Neural cell (in vitro differentiated cells): ENCODE results near the gene PTPRT. TPM values are rescaled to one million over a fixed set of nuclear protein-coding genes. Genes with fewer than 3 reads are reported as not detected.

Experiments
- H2AFZ ChIP-seq: fragments of 200-600, 300-800 bp; sonication (generic), shearing (Covaris generic); 2 replicates; pipeline ENCODE4 v1.6.0; 2014; ENCODE audit warnings: low read depth, mild to moderate bottlenecking, antibody characterized with exemption, low read length, moderate library complexity
- H3F3A ChIP-seq: fragments of 200-600 bp; shearing (Covaris generic); 2 replicates; pipeline ENCODE4 v1.6.1; 2016; ENCODE audit warnings: mild to moderate bottlenecking, moderate library complexity, mixed read lengths, antibody characterized with exemption, low read length; ENCODE audit not compliant: insufficient read depth, poor library complexity, severe bottlenecking
- H3K27ac ChIP-seq: fragments of 200-600, 300-800 bp; sonication (generic), shearing (Covaris generic); 2 replicates; pipeline ENCODE4 v1.5.1; 2014; ENCODE audit warnings: mild to moderate bottlenecking, low read length, moderate library complexity
- H3K27me3 ChIP-seq: fragments of 300-800, 200-600 bp; sonication (generic), shearing (Covaris generic); 2 replicates; pipeline ENCODE4 v1.6.0; 2014; ENCODE audit warnings: mild to moderate bottlenecking, low read depth, low read length, moderate library complexity; ENCODE audit not compliant: insufficient read depth
- H3K36me3 ChIP-seq: fragments of 300-800, 200-600 bp; sonication (generic), shearing (Covaris generic); 2 replicates; pipeline ENCODE4 v1.5.1; 2014; ENCODE audit warnings: mild to moderate bottlenecking, antibody characterized with exemption, low read length, moderate library complexity; ENCODE audit not compliant: insufficient read depth
- H3K4me2 ChIP-seq: fragments of 300-800, 200-600 bp; sonication (generic), shearing (Covaris generic); 2 replicates; pipeline ENCODE4 v1.6.0; 2014; ENCODE audit warnings: mild to moderate bottlenecking, low read length
- H3K4me3 ChIP-seq: fragments of 300-800, 200-600 bp; sonication (generic), shearing (Covaris generic); 2 replicates; pipeline ENCODE4 v1.5.1; 2014; ENCODE audit warnings: mild to moderate bottlenecking, low read length, moderate library complexity
- H3K79me2 ChIP-seq: fragments of 200-600 bp; shearing (Covaris generic); replicated peaks from 2 replicates; pipeline ENCODE4 v1.6.0; 2014; ENCODE audit warnings: mild to moderate bottlenecking, low read length, moderate library complexity; ENCODE audit not compliant: insufficient read depth
- H3K9ac ChIP-seq: fragments of 300-800, 200-600 bp; sonication (generic), shearing (Covaris generic); 2 replicates; pipeline ENCODE4 v1.6.1; 2016; ENCODE audit warnings: mild to moderate bottlenecking, low read length, mixed read lengths
- H3K9me2 ChIP-seq: fragments of 200-600 bp; shearing (Covaris generic); 2 replicates; pipeline ENCODE4 v1.6.1; 2016; ENCODE audit warnings: mild to moderate bottlenecking, low read length, mixed read lengths; ENCODE audit not compliant: insufficient read depth
- H3K9me3 ChIP-seq: fragments of 200-600, 300-800 bp; sonication (generic), shearing (Covaris generic); 2 replicates; pipeline ENCODE4 v1.6.1; 2016; ENCODE audit warnings: mild to moderate bottlenecking, mixed run types, low read length, moderate library complexity, mixed read lengths
- H4K20me1 ChIP-seq: fragments of 200-600 bp; shearing (Covaris generic); 2 replicates; pipeline ENCODE4 v1.6.1; 2016; ENCODE audit warnings: mild to moderate bottlenecking, mixed run types; ENCODE audit not compliant: insufficient read depth
- CTCF ChIP-seq: fragments of 450-650 bp; IDR thresholded peaks from 2 replicates; pipeline ENCODE4 v1.5.1; 2014; ENCODE audit warnings: antibody characterized with exemption, mild to moderate bottlenecking, moderate library complexity; ENCODE audit not compliant: poor library complexity, severe bottlenecking
- EZH2 ChIP-seq: fragments of 200-600, 300-800 bp; shearing (Covaris generic), sonication (generic); IDR thresholded peaks from 2 replicates; pipeline ENCODE4 v1.6.1; 2014; ENCODE audit warnings: antibody characterized with exemption, low read length, borderline replicate concordance, mild to moderate bottlenecking; ENCODE audit not compliant: insufficient read depth, poor library complexity, severe bottlenecking
- REST ChIP-seq: IDR thresholded peaks from 2 replicates; pipeline ENCODE4 v1.6.1; 2012; ENCODE audit warnings: borderline replicate concordance
- polyA plus RNA-seq: library from polyadenylated mRNA; depleted of rRNA; stranded (reverse); fragments of >200 nt; gene quantifications from 2 replicates; pipeline ENCODE4 v1.2.3, GENCODE V29; 2014

Gene PTPRT
- polyA plus RNA-seq, 1 donor from 2014 or later = 9.2 TPM

GRCh38 chr20:42067174-42067573, 1122.5 kb downstream of the PTPRT start:
- no peak for TF ChIP-seq REST
- no peak for TF ChIP-seq CTCF
- H3K27ac ChIP-seq = no peak overlapping the region
- no peaks in the 10 kb centered on the region for H3K27me3 ChIP-seq

GRCh38 chr20:42063141-42063540, 1126.6 kb downstream of the PTPRT start:
- H3K27ac ChIP-seq = no peak overlapping the region
- no peak for TF ChIP-seq REST
- TF ChIP-seq CTCF = no peak
- no peak for TF ChIP-seq EZH2
- H3K79me2 ChIP-seq = no peaks in the 10 kb centered on the region
- no peaks in the 10 kb centered on the region for H3K9me3 ChIP-seq
- H4K20me1 ChIP-seq = no peaks in the 10 kb centered on the region
- H3K36me3 ChIP-seq = no peaks in the 10 kb centered on the region
- no peaks in the 10 kb centered on the region for H3F3A ChIP-seq
- no peaks in the 10 kb centered on the region for H3K9me2 ChIP-seq
- no peak overlapping the region for H3K4me2 ChIP-seq
- H2AFZ ChIP-seq = no peak overlapping the region
- H3K4me3 ChIP-seq = no peak overlapping the region
- no peaks in the 10 kb centered on the region for H3K27me3 ChIP-seq
- no peak overlapping the region for H3K9ac ChIP-seq

More at GRCh38 chr20:42067174-42067573, 1122.5 kb downstream of the PTPRT start:
- Histone ChIP-seq H3K9me2 (no peaks in the 10 kb centered on the region), H4K20me1 (no peaks in the 10 kb centered on the region), H3K4me3 (no peak overlapping the region), H3K9ac (no peak overlapping the region), H3K79me2 (no peaks in the 10 kb centered on the region), H3K9me3 (no peaks in the 10 kb centered on the region), H2AFZ (no peak overlapping the region), H3F3A (no peaks in the 10 kb centered on the region), H3K36me3 (no peaks in the 10 kb centered on the region), H3K4me2 (no peak overlapping the region)
